Neural progenitor cell (in vitro differentiated cells): Measurements from ENCODE around the gene BEGAIN.

ENCODE experiments used
- CTCF ChIP-seq: fragments of 200-600 bp; sonication (generic); IDR thresholded peaks from 2 replicates; pipeline ENCODE4 v1.5.1; 2017; ENCODE audit warnings: antibody characterized with exemption, mild to moderate bottlenecking
- EZH2phosphoT487 ChIP-seq: fragments of 200-600 bp; sonication (generic); IDR thresholded peaks from 2 replicates; pipeline ENCODE4 v1.6.1; 2017; ENCODE audit warnings: antibody characterized with exemption

GRCh38 chr14:100593751-100594624, 6.8 kb upstream of the BEGAIN start:
- TF ChIP-seq CTCF (no peak), EZH2phosphoT487 (no peak)
